Prostate gland (tissue), 2 donors: ENCODE results near the gene FGGY. TPM values are rescaled to one million over a fixed set of nuclear protein-coding genes. Genes with fewer than 3 reads are reported as not detected.

Source experiments
- DNase-seq: peaks from one replicate; pipeline ENCODE4 v3.0.0-alpha.2; 2019; ENCODE audit warnings: low spot score
- H3K27ac ChIP-seq, 2 donors: fragments of 200-600 bp; sonication (generic); 2 replicates each; pipeline ENCODE4 v1.5.1; 2017 to 2019
- H3K27me3 ChIP-seq: fragments of 200-600 bp; sonication (generic); replicated peaks from 2 replicates; pipeline ENCODE4 v1.5.1; 2019; ENCODE audit not compliant: insufficient read depth
- H3K36me3 ChIP-seq, 2 donors: fragments of 200-600 bp; sonication (generic); 1 replicate in 1 of 2; 2 replicates in 1 of 2; pipeline versions ENCODE4 v1.5.1 to v1.8.1; 2017 to 2019
- H3K4me1 ChIP-seq: fragments of 200-600 bp; sonication (generic); replicated peaks from 2 replicates; pipeline ENCODE4 v1.5.1; 2019
- H3K4me3 ChIP-seq, 2 donors: fragments of 200-600 bp; sonication (generic); 2 replicates each; pipeline ENCODE4 v1.5.1; 2017 to 2019
- H3K9me3 ChIP-seq: fragments of 200-600 bp; sonication (generic); 2 replicates; pipeline ENCODE4 v1.5.1; 2017
- POLR2A ChIP-seq: fragments of 450-650 bp; IDR thresholded peaks from one replicate; pipeline ENCODE4 v1.6.1; 2016; ENCODE audit warnings: antibody characterized with exemption, mild to moderate bottlenecking
- POLR2AphosphoS5 ChIP-seq: sonication (generic); formaldehyde crosslinking; IDR thresholded peaks from one replicate; pipeline ENCODE4 v1.6.1; 2017; ENCODE audit warnings: antibody characterized with exemption
- WGBS: methylation state at CpG from one replicate; pipeline ENCODE4 v1.1.5; 2018; 5-methylcytosine and 5-hydroxymethylcytosine counted together
- intact Hi-C: fragments of 100-400 bp; cut with DNase I; formaldehyde crosslinking; loops from one replicate; pipeline ENCODE4 v1.14.2; 2022
- total RNA-seq, 2 donors: library from RNA; depleted of rRNA; stranded (reverse); fragments of >200 nt; gene quantifications; one replicate each; pipeline ENCODE4 v1.1.0, GENCODE V29; 2016
- TF ChIP-seq, protein P1 (sequence below), 4 experiments: fragments of 200-600 bp in 2 of 4; fragments of 450-650 bp in 2 of 4; sonication (generic) in 2 of 4; IDR thresholded peaks; 1 replicate in 3 of 4; 2 replicates in 1 of 4; pipeline ENCODE4 v1.5.1; 2016 to 2019; ENCODE audit warnings: antibody characterized with exemption in 4 of 4, mild to moderate bottlenecking in 2 of 4, moderate library complexity in 2 of 4

Gene FGGY
- total RNA-seq, 2 donors from 2014 or later = 28.6 to 32.2 TPM

DNA sequence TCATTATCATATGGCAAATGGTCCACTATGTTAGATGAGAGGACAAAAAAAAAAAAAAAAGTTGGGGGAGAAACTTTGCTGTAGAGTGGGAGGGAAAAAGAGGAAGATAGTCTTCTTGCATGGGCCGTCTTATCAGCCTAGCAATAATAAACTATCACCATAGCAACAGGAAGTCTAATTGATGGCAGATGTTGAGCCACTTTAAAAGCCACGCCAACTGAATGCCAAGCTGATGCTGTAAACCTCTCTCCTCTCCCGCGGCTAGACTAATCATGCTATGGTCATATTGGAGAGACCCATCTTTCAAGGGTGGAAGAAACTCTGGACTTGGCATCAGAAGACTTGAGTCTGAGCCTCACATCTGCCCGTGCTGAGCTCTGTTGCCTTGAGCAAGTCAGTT lies 395.7 kb downstream of the FGGY start:
- Histone ChIP-seq H3K4me1 (no peaks in the 10 kb centered on the region), H3K9me3 (no peaks in the 10 kb centered on the region), H3K36me3 (no peaks in the 10 kb centered on the region), H3K27ac (no peak overlapping the region), H3K4me3 (no peak overlapping the region), H3K27me3 (no peaks in the 10 kb centered on the region)
- TF ChIP-seq POLR2AphosphoS5 (no peak), POLR2A (no peak)
- TF ChIP-seq, protein P1, sequence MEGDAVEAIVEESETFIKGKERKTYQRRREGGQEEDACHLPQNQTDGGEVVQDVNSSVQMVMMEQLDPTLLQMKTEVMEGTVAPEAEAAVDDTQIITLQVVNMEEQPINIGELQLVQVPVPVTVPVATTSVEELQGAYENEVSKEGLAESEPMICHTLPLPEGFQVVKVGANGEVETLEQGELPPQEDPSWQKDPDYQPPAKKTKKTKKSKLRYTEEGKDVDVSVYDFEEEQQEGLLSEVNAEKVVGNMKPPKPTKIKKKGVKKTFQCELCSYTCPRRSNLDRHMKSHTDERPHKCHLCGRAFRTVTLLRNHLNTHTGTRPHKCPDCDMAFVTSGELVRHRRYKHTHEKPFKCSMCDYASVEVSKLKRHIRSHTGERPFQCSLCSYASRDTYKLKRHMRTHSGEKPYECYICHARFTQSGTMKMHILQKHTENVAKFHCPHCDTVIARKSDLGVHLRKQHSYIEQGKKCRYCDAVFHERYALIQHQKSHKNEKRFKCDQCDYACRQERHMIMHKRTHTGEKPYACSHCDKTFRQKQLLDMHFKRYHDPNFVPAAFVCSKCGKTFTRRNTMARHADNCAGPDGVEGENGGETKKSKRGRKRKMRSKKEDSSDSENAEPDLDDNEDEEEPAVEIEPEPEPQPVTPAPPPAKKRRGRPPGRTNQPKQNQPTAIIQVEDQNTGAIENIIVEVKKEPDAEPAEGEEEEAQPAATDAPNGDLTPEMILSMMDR (IDR thresholded peaks at IDR 0.05) = no peak
- DNase-seq = no peak
- 82% methylated on average over 5 of the region's 5 CpGs for WGBS
- intact Hi-C loops = loop anchor here (10.0 kb wide), 1 partner anchor 548 kb away; no protein-coding TSS in a partner anchor

GRCh38 chr1:59693406-59693805 lies 396.5 kb downstream of the FGGY start:
- TF ChIP-seq POLR2A (no peak), POLR2AphosphoS5 (no peak)
- TF ChIP-seq, protein P1 (IDR thresholded peaks at IDR 0.05) = no peak
- intact Hi-C loops = loop anchor here (10.0 kb wide), 1 partner anchor 549 kb away; no protein-coding TSS in a partner anchor
- Histone ChIP-seq H3K9me3 (no peaks in the 10 kb centered on the region), H3K36me3 (no peaks in the 10 kb centered on the region), H3K27ac (no peak overlapping the region), H3K27me3 (no peaks in the 10 kb centered on the region), H3K4me1 (no peaks in the 10 kb centered on the region), H3K4me3 (no peak overlapping the region)
- DNase-seq = no peak
- WGBS = 85% methylated on average over 5 of the region's 5 CpGs

GRCh38 chr1:59695252-59695651 lies 398.4 kb downstream of the FGGY start:
- WGBS = 84% methylated on average over 5 of the region's 5 CpGs
- TF ChIP-seq, protein P1 (IDR thresholded peaks at IDR 0.05) = no peak
- TF ChIP-seq POLR2A (no peak), POLR2AphosphoS5 (no peak)
- Histone ChIP-seq H3K36me3 (no peaks in the 10 kb centered on the region), H3K27me3 (no peaks in the 10 kb centered on the region), H3K9me3 (no peaks in the 10 kb centered on the region), H3K4me3 (no peak overlapping the region), H3K4me1 (no peaks in the 10 kb centered on the region), H3K27ac (no peak overlapping the region)
- intact Hi-C loops = loop anchor here (5.0 to 10.0 kb wide), 2 partner anchors 550 to 798 kb away; no protein-coding TSS in a partner anchor
- no peak for DNase-seq

GRCh38 chr1:59696421-59697115 lies 399.7 kb downstream of the FGGY start:
- Histone ChIP-seq H3K9me3 (no peaks in the 10 kb centered on the region), H3K27me3 (no peaks in the 10 kb centered on the region), H3K4me1 (no peaks in the 10 kb centered on the region), H3K4me3 (no peak overlapping the region), H3K36me3 (no peaks in the 10 kb centered on the region), H3K27ac (no peak overlapping the region)
- 85% methylated on average over 8 of the region's 8 CpGs for WGBS
- DNase-seq = no peak
- intact Hi-C loops = loop anchor here (2.0 to 10.0 kb wide), 3 partner anchors 400 to 799 kb away; partner anchors contain the start of gene FGGY
- TF ChIP-seq POLR2A (no peak), POLR2AphosphoS5 (no peak)
- TF ChIP-seq, protein P1 (IDR thresholded peaks at IDR 0.05) = no peak
